Measurements from ENCODE around the gene CMKLR1. TPM values are rescaled to one million over a fixed set of nuclear protein-coding genes. Genes with fewer than 3 reads are reported as not detected.

Gene CMKLR1
- total RNA-seq, 1 experiment from 2014 or later = 0.66 TPM

DNA sequence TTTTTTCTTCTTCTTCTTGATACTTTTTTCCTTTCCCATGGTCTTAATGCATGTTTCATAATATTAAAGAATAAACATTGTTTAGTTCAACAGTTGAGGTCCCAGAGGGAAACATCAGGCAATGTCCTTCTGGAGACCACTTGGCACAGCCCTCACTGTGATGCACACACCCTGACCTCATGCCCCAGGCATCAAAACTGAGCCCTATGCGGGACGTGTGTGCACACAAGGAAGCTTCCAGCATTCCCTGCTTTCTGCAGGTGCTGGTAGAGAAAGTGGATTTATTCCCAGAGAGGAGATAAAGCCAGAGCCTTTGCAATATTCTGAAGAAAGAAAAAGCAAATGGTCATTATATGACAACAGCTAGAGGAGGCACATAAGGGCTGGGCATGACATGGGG, 16.0 kb upstream of the CMKLR1 start:
- Histone ChIP-seq H3K79me1 (ENCODE audit: insufficient read depth, low read depth, low read length, poor library complexity, severe bottlenecking) (no peaks in the 10 kb centered on the region), H3K27me3 (ENCODE audit: insufficient read depth, low read length) (no peaks in the 10 kb centered on the region), H3K56ac (ENCODE audit: insufficient read length, low read depth, low read length) (no peak overlapping the region), H2AK5ac (ENCODE audit: insufficient read length, low read length) (no peak overlapping the region), H2BK120ac (ENCODE audit: low read depth, low read length, poor library complexity, severe bottlenecking) (no peak overlapping the region), H3K14ac (ENCODE audit: insufficient read depth, low read length) (no peak overlapping the region), H4K5ac (ENCODE audit: insufficient read length, low read depth, low read length) (no peak overlapping the region), H2BK15ac (ENCODE audit: low read depth, low read length) (no peak overlapping the region), H2BK20ac (ENCODE audit: low read depth, low read length, poor library complexity, severe bottlenecking) (no peak overlapping the region), H3K79me2 (ENCODE audit: insufficient read depth, low read length) (no peaks in the 10 kb centered on the region), H3K23ac (ENCODE audit: insufficient read length, low read depth, low read length) (no peak overlapping the region), H3K9ac (ENCODE audit: extremely low read depth, insufficient read length, low read length) (no peak overlapping the region), H4K91ac (ENCODE audit: insufficient read length, low read depth, low read length) (no peak overlapping the region), H4K8ac (replicated peaks; ENCODE audit: insufficient read length, low read depth, low read length) (no peak overlapping the region), H3T11ph (ENCODE audit: low read length) (no peak overlapping the region), H3K18ac (ENCODE audit: insufficient read length, low read depth, low read length) (no peak overlapping the region), H2AFZ (ENCODE audit: low read length) (no peak overlapping the region), H3K23me2 (ENCODE audit: insufficient read length, low read depth, low read length, poor library complexity, severe bottlenecking) (no peaks in the 10 kb centered on the region), H3K9me3 (ENCODE audit: control insufficient read depth, low read depth, low read length) (no peaks in the 10 kb centered on the region), H3K27ac (ENCODE audit: insufficient read length, low read depth, low read length) (no peak overlapping the region), H3K4me2 (ENCODE audit: insufficient read depth, insufficient read length, low read length) (no peak overlapping the region), H4K20me1 (ENCODE audit: control insufficient read depth, insufficient read depth, insufficient read length) (no peaks in the 10 kb centered on the region), H3K4me1 (ENCODE audit: insufficient read depth, low read length) (no peaks in the 10 kb centered on the region), H2BK5ac (ENCODE audit: insufficient read length, low read length) (no peak overlapping the region), H2BK12ac (ENCODE audit: insufficient read length, low read depth, low read length) (no peak overlapping the region), H3K4ac (ENCODE audit: low read depth, low read length) (no peak overlapping the region)
- Mint-ChIP-seq H3K4me3 (no peak overlapping the region), H3K4me1 (peaks cover 15 to 17% of the 10 kb centered on the region in 2 experiments), H3K9me3 (no peaks in the 10 kb centered on the region; a peak in 2 of 5 replicates), H3K27ac (no peak overlapping the region), H3K27me3 (ENCODE audit: low read depth) (no peaks in the 10 kb centered on the region; the same call in 1 of the 2 replicates), H3K36me3 (ENCODE audit: insufficient read depth in 1 of 3, low read depth in 3 of 3) (no peaks in the 10 kb centered on the region)
- DNase-seq = no peak
- TF ChIP-seq, protein P1, sequence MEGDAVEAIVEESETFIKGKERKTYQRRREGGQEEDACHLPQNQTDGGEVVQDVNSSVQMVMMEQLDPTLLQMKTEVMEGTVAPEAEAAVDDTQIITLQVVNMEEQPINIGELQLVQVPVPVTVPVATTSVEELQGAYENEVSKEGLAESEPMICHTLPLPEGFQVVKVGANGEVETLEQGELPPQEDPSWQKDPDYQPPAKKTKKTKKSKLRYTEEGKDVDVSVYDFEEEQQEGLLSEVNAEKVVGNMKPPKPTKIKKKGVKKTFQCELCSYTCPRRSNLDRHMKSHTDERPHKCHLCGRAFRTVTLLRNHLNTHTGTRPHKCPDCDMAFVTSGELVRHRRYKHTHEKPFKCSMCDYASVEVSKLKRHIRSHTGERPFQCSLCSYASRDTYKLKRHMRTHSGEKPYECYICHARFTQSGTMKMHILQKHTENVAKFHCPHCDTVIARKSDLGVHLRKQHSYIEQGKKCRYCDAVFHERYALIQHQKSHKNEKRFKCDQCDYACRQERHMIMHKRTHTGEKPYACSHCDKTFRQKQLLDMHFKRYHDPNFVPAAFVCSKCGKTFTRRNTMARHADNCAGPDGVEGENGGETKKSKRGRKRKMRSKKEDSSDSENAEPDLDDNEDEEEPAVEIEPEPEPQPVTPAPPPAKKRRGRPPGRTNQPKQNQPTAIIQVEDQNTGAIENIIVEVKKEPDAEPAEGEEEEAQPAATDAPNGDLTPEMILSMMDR (conservative IDR thresholded peaks at IDR 0.05) = no peak
- no CpG with 5 or more reads among the region's 2 CpGs for WGBS (ENCODE audit: extremely low coverage, insufficient read length, low lambda C conversion rate)

All from H9 (cell line).